T-helper 9 cell (primary cell): Measurements from ENCODE around the gene CENPS.
A peak's percentile ranks its signal among the peaks of the same experiment; 100 is the strongest.
"Not testable (repeated sequence)": the region's sequence is repeated elsewhere in the genome, so short reads cannot be mapped to it uniquely, and the experiment has no call there.

Source experiments
- DNase-seq: peaks from one replicate; pipeline ENCODE4 v3.0.0-alpha.2; 2020

The CENPS gene

GRCh38 chr1:10456661-10457060, 26.4 kb downstream of the CENPS start:
- DNase-seq, result no peak

DNA sequence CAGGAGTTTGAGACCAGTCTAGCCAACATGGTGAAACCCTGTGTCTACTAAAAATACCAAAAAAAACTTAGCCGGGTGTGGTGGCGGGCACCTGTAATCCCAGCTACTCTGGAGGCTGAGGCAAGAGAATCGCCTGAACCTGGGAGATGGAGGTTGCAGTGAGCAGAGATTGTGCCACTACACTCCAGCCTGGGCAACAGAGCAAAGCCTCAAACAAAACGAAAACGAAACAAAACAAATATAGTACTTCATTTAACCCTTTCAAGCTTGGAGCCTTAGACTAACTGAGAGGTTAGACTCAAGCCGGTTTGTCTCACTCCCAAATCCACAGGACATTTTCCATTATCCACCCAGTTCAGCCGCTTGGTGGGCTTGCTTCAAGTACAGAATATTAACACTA, 27.2 kb downstream of the CENPS start:
- DNase-seq, result not testable (repeated sequence)

GRCh38 chr1:10457875-10458274, 27.6 kb downstream of the CENPS start:
- no peak for DNase-seq

DNA sequence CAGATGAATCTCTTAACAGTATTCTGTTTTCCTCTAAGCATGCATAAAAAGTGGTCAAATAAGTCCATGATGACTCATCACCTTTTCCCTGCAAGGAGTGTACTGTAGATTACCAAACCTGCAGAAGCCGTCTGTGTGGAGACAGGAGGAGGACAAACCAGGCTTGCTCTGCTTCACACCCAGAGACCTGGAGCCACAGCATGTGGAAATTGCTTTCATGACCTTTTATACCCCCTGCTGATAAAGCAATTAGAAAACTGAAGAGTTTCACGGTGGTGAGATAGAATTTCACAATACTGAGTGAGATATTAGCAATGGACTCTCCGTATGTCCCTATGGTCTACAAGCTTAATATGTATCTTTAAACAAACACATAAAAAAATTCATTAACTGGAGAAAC, 29.0 kb downstream of the CENPS start:
- no peak for DNase-seq

DNA sequence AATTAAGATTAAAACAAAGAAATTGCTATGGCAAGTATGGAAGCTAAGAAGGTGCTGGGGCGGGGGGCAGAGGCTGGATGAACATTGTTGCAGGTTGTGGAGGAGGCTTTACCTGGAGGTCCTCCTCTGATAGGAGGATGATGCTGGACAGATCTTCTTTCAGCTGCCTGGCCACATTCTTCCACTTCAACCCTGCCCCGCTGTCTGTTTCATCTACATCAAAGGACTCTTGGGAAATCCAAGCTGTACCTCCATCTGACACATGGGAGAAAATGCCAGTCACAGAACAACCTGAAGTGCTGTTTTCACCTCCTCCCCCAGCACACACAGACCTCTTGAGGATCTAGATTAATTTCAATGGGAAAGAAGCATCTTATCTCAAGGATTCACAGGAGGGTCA, 36.8 kb downstream of the CENPS start:
- no peak for DNase-seq

DNA sequence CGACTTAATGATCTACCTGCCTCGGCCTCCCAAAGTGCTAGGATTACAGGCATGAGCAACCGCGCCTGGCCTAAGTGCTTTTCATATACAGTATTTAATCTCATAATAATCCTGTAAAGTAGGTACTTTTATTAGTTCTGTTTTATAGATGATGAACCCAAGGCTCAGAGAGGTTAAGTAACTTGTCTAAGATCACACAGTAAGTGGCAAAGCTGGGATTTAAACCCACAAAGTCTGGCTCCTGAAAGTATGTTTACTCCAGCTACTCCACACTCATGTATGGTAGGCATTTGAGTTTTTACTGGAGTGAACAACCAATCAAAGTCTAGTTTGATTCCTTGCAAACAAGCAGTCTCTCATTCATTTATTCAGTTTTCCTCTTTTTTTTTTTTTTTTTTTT, 39.8 kb downstream of the CENPS start:
- no peak for DNase-seq

DNA sequence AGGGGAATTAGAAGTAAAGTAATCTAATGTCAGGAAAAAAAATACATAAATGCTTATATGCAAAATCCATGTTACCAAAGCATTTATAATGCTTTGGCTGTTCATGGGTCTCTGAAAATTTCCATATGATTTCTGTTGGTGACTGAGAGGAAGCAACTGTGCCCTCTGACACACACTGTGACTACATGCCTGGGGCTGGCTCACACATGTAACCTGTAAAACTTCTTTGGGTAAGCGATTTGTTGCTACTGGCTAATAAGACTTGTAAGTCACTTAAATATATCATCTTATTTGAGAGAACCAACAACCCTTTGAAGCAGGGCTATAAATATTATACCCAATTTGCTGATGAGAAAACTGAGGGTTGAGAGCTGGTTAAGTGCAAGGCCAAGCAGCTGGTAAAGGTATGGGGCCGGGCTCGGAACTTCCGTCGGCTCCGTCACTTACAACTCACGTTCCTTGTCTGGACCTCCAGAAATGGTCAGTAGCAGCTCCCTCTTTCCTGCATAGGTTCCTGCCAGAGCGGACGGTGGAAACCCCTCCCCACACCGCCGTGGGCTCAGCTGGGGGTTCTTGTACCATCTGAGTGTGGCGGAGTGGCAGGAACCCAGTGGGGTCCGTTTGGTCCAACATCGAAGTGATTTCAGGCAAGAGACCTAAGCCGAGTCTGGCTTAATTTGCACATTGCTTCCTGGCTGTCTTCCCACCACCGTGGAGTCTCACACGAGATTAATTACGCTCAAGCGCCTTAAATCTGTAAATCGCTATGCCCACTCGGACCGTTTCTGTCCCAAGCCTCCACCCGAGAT, 41.4 kb downstream of the CENPS start:
- no peak for DNase-seq

GRCh38 chr1:10472220-10473144, 42.2 kb downstream of the CENPS start, which contains the start of gene DFFA:
DFFA (minus strand) TSS chr1:10472529; CDS start chr1:10472458, 71 bp downstream.
- peak; percentile 86 for DNase-seq

DNA sequence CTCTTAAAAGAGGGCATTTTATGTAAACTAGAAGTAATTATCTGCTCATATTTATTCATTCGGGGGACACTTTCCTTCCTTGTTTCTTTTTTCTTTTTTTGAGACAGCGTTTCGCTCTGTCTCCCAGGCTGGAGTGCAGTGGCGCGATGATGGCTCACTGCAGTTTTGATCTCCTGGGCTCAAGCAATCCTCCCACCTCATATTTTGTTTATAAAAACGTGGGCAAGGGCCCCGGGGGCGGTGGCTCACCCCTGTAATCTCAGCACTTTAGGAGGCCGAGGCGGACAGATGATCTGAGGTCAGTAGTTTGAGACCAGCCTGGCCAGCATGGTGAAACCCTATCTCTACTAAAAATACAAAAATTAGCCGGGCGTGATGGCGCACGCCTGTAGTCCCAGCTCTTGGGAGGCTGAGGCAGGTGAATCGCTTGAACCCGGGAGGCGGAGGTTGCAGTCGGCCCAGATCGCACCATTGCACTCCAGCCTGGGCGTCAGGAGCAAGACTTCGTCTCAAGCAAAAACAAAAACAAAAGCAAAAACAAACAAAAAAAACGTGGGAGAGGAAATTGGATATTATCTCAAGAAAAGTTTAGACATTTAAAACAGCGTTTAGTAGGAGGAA, 43.0 kb downstream of the CENPS start:
- no peak for DNase-seq

GRCh38 chr1:10474309-10474612, 44.0 kb downstream of the CENPS start:
- DNase-seq, result not testable (repeated sequence)

- DNase-seq, result peak; percentile 73
These were observed 44.6 kb downstream of the CENPS start, which contains the start of gene PEX14 for GRCh38 chr1:10474613-10475507. PEX14 (plus strand) TSS chr1:10474950; CDS start chr1:10474967, 17 bp downstream.

DNA sequence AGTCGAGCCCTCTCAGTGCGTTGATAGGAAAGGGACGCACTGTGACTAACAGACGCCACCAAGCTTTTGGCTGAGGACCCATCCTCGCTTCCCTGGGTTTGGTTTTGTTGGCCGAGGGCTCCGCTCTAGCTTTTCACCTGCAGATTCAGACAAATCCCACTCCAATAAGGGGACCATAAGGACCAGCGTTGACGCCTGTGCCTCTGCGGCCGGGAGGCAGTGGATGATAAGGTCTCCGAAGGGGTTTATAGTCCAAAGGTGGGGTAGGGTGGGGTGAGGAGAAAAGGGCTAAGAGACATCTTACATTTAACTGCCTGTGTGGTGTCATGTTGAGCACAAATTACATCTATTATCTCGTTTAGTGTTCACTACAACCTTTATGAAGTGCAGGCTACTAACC, 45.3 kb downstream of the CENPS start:
- DNase-seq, result no peak

- no peak for DNase-seq
These were observed 49.1 kb downstream of the CENPS start for GRCh38 chr1:10479296-10479695.

GRCh38 chr1:10480614-10481013, 50.4 kb downstream of the CENPS start:
- DNase-seq, result no peak

DNA sequence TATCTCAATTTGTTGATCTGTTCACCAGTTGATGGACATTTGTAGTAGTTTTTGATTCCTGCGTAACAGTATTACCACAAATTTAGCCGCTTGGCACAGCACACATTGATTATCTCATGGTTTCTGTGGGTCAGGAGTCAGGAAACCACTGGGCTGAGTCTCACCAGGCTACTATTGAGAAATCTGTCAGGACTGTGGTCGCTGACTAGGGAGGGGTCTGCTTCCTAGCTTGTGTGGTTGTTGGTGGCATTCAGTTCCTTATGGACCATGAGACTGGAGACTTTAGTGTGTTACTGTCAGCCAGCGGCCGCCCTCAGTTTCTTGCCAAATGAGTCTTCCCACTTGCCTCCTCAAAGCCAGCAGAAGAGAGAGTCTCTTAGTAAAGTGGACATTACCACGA, 54.3 kb downstream of the CENPS start:
- DNase-seq, result no peak

GRCh38 chr1:10489291-10490055, 59.2 kb downstream of the CENPS start:
- no peak for DNase-seq

- no peak for DNase-seq
These were observed 60.2 kb downstream of the CENPS start for GRCh38 chr1:10490286-10490970.
